Heart left ventricle (tissue), 13 donors: ENCODE data around the gene SLC44A5.

ENCODE experiments used
- CTCF ChIP-seq, 12 donors: fragments of 200-600 bp; sonication (generic) in 4 of 12; IDR thresholded peaks; one replicate each; pipeline versions ENCODE4 v1.5.0 to v1.8.0; 2018 to 2022; ENCODE audit warnings: antibody characterized with exemption in 12 of 12, mild to moderate bottlenecking in 5 of 12
- POLR2A ChIP-seq, 2 donors: fragments of 450-650 bp; IDR thresholded peaks; one replicate each; pipeline ENCODE4 v1.6.1; 2017; ENCODE audit warnings: antibody characterized with exemption in 2 of 2, mild to moderate bottlenecking in 2 of 2, moderate library complexity in 2 of 2
- donor health status: ischemic (EF 13 %, LVEDD 7.1; RV severe dilation, severe dysfunction).
- donor health status: DM: no; HTN: yes; CAD: no.
- donor health status: DM: no; HTN: no; CAD: no.
- donor health status: ischemic (EF 25% LVEDD 6.9; RV normal size, moderate dysfunction).
- donor health status: ischemic (EF 25% LVEDD 5.7; RV mildly dilated, moderate dysfunction).
- donor health status: ischemic (EF 35%, LVEDD 5.7; RV mildly dilated, moderate dysfunction).
- donor health status: nonischemic (EF 11% LVEDD 7.7; RV severe dilation, severe dysfunction).
- donor health status: DM: yes; HTN: yes; CAD: no.
- donor health status: PGD.
- donor health status: ischemic (EF 29% LVEDD 5.4; RV normal size, mild dysfunction).
- donor health status: nonischemic (EF 23%, LVEDD 6.1; RV moderate dilation, normal function).

- TF ChIP-seq CTCF (IDR thresholded peaks at IDR 0.05): no peak
- TF ChIP-seq POLR2A (IDR thresholded peaks at IDR 0.05): no peak
These were observed 89.3 kb downstream of the SLC44A5 start for GRCh38 chr1:75521658-75522057.
